PFSK-1 (cell line): ENCODE results near the gene MKKS.

Source experiments
- TAF1 ChIP-seq: IDR thresholded peaks from 2 replicates; pipeline ENCODE4 v1.6.1; 2012; ENCODE audit warnings: low read length, control low read depth, borderline replicate concordance; ENCODE audit not compliant: insufficient read depth
- TF ChIP-seq, protein P1 (sequence below), 2 experiments: IDR thresholded peaks; 2 replicates each; pipeline versions ENCODE4 v1.6.1 to v1.8.0; 2011 to 2012; ENCODE audit warnings: low read depth in 2 of 2, low read length in 2 of 2, control low read depth in 1 of 2, inconsistent platforms in 1 of 2, mild to moderate bottlenecking in 1 of 2, moderate library complexity in 1 of 2; ENCODE audit not compliant: insufficient read depth in 1 of 2

DNA sequence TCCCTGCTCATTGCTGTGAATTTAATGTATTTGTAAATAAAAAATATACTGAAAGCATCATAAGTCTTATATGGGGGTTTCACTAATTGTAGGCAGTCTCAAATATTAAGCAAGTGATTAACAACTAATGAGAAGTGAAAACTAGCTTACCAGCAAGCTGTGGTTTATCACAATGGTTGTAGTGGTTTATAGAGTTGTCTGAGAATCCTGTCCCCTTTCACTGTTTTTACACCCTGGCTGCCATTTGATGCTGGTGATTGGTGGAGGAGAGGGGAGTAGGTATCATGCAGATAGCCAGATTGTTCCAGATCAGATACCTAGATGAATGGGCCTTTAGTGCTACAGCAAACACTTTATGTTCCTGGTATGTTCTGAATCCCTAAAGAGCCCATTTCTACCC, 6.0 kb downstream of the MKKS start:
- TF ChIP-seq, protein P1, sequence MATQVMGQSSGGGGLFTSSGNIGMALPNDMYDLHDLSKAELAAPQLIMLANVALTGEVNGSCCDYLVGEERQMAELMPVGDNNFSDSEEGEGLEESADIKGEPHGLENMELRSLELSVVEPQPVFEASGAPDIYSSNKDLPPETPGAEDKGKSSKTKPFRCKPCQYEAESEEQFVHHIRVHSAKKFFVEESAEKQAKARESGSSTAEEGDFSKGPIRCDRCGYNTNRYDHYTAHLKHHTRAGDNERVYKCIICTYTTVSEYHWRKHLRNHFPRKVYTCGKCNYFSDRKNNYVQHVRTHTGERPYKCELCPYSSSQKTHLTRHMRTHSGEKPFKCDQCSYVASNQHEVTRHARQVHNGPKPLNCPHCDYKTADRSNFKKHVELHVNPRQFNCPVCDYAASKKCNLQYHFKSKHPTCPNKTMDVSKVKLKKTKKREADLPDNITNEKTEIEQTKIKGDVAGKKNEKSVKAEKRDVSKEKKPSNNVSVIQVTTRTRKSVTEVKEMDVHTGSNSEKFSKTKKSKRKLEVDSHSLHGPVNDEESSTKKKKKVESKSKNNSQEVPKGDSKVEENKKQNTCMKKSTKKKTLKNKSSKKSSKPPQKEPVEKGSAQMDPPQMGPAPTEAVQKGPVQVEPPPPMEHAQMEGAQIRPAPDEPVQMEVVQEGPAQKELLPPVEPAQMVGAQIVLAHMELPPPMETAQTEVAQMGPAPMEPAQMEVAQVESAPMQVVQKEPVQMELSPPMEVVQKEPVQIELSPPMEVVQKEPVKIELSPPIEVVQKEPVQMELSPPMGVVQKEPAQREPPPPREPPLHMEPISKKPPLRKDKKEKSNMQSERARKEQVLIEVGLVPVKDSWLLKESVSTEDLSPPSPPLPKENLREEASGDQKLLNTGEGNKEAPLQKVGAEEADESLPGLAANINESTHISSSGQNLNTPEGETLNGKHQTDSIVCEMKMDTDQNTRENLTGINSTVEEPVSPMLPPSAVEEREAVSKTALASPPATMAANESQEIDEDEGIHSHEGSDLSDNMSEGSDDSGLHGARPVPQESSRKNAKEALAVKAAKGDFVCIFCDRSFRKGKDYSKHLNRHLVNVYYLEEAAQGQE (IDR thresholded peaks at IDR 0.05; ENCODE audit: insufficient read depth in 1 of 2, low read depth in 2 of 2, low read length in 2 of 2) = no peak
- TF ChIP-seq TAF1 = no peak
